NCI-H187 treated with DMSO at 0.1 percent for 48 hours (cell line): Measurements from ENCODE around the gene MAGI2.

Experiments
- DNase-seq: peaks from one replicate; lab custom pipeline; 2025; lab: John Stamatoyannopoulos, UW

MAGI2 gene

DNA sequence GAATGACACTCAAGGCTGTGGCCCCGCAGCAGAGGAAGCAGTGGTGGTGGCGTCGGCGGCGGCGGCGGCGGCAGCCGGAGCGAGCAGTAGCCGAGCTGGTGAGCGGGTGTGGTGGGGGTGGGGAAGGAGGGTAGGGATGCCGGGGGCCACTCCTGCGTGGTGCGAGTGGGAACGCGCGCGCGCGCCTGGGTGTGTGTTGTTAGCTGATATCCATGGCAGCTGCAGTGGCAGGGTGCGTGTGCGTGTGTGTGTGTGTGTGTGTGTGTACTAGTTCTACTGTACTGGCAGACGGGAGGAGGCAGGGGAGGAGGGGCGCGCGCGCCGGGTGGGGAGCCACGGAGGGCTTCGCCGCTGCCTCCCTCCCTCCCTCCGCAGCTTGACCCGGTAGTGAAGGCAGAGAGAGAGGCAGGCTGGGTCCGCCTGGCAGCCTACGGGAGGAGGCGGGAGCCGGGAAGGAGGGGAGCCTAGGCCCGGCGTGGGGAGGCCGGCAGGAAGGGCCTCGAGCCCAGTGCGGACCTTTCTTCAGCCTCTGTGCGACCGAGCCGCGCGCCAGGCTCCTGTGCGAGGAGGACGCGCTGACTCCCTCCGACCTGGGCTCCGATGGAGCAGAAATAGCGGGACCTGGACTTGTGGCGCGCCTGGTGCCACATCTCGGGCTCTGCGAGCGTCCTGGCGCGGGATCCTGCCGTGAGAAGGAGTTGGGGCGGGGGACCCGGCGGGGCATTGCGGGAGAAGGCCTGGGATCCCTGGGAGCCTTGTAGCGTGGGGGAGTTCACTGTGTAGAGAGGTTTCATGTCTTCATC, at the start of gene MAGI2:
TSS of gene MAGI2 (minus strand) at position 110 of the 803 bp plus-strand sequence. CDS start 347 bp downstream, outside the sequence.
- no peak for DNase-seq

DNA sequence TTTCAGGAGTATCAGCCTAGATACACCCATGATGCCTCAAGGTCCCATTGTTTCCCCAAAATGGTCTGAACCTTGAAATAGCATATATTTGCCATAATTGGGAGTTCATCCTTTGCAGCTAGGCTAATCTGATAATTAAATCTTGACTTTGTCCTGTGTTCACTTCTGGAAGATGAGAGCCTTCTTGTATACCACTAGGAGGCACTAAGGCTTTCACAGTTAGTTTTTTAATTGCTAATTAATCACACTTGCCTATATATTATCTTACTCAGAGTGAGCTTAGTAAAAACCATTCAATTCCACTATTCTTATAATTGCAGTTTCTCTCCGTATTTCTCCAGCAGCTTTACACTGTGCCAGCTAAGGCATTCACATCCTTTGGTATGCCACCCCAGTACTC, 48.7 kb upstream of the MAGI2 start:
- no peak for DNase-seq

DNA sequence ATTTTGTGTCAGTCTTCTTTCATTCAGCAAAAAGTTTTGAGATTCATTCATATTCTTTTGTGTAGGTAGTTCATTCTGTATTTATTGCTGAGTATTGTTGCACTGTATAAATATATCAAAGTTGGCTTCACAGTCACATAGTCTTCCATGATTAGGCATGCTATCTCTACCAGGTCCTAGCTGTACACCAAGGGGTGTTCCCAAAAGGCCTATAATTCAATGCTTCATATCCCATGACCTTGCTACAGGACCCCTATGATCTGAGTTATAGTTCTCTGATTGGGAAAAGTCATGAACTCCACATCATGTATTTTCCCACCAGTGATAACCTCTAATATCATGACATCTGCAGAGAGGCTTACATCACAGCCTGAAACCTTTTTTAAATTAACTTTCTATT, 47.3 kb upstream of the MAGI2 start:
- no peak for DNase-seq

DNA sequence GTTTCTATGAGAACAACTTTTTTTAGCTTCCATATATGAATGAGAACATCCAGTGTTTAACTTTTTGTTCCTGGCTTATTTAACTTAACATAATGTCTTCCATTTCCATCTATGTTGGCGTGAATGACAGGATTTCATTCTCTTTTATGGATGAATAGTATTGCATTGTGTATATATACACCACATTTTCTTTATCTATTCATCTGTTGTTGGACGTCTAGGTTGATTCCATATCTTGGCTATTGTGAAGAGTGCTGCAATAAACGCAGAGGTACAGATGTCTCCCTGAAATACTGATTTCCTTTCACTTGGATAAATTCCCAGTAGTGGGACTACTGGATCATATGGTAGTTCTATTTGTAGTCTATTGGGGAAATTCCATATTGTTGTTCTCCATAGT, 44.3 kb upstream of the MAGI2 start:
- no peak for DNase-seq

DNA sequence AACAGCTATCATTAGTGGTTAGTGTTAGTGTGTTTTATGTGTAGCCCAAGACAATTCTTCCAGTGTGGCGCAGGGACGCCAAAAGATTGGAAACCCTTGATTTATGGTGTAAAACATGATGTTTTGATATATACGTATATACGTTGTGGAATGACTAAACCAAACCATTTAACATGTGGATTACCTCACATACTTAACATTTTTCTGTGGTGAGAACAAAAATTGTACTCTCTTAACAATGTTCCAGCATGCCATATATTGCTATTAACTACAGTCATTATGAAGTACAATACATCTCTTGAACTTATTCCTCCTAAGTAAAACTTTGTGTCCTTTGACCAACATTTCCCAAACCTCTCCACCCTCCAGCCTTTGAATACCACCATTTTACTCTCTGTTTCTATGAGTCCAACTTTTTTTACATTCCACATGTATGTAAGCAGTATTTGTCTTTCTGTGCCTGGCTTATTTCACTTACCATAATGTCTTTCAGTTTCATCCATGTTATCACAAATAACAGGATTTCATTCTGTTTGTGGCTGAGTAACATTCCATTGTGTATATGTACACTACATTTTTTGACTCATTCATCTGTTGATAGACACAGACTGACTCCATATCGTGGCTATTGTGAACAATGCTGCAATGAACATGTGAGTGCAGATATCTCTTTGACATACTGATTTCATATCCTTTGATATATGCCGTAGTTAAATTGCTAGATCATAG, 42.2 kb upstream of the MAGI2 start:
- DNase-seq: no peak

DNA sequence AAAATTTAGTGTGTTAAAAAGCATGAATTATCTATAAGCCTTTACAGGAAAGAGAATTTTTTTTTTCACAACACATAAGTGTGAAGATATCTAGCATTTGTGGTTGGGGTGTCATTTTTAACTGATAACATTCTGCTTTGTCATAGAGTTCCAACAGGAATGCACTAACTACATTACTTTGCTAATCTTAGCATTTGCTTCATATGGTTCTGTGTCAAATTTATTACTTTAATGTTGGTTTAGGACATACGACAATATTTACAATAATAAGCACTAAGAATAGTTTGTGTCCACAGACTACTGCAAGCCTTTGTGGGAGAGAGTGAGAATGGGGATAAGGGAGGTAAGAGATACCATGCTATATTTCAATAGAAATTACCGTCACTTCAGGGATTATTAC, 40.6 kb upstream of the MAGI2 start:
- no peak for DNase-seq

DNA sequence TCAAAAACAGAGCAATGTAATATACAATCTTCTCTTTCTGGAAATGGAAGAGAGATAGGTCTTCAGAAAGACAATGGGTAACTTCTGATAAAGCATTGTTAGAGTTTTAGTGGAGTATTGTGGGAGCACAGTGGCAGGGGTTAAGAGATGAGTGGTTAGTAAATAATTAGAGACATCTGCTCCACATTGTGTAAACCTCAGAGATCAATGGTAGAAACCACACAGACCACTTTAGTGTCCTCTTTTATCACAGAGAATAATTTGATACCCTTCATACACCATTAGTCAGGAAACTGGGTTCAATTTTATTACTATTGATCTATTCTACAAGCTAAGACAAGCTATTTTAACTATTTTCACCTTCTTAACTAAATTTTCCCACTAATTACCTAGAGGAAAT, 35.9 kb upstream of the MAGI2 start:
- DNase-seq: no peak

DNA sequence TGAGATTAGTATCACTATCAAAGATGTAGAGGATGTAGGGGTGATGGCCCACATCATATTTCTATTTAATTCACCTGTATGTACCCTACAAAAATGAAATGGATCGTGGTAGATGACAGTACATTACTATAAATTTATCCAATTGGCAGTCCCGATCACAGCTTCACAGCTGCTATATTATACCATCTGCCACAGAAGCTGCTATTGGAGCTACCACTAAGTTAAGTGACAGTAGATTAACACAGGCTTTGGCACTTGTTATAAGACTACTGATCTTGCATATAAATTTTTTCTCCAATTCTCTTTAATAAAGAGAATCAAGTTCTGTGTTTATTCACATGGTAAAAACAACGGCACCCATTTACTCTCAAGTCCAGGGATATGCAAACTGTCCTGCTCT, 24.9 kb upstream of the MAGI2 start:
- no peak for DNase-seq

DNA sequence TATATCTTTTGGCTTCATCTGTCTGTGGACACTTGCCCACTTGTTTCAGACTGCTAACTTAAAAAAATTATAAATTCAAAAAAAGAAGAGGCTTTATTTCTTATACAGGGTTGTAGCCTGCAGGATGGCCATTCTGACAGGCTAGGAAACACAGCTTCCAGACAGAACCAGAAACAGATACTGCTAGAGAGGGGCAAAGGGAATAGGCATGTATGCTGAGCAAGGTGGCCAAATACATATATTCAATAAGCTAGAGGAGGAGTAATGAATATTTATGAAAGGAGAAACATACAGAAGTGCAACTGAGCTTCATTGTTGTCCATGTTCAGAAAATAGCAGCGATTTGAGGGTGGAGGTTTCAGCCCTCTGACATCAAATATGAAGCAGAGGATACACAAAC, 22.0 kb upstream of the MAGI2 start:
- no peak for DNase-seq

DNA sequence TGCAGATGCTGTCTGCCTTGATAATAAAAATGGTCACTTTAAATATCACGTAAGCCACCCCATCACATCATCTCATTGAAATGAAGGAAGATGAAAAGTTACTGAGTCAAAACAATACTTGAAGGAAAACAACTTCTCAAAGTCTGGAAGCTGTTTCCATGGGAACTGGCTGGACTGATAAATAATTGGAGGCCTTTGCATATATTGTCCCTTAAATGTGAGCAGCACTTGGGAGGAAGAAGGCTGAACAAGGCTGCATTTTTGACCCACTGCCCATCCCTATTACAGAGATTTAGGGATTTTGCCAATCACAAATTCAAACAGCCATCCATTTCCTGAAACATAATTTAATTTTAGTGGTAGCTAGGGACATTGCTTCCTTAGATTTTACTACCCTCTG, 18.2 kb upstream of the MAGI2 start:
- no peak for DNase-seq

DNA sequence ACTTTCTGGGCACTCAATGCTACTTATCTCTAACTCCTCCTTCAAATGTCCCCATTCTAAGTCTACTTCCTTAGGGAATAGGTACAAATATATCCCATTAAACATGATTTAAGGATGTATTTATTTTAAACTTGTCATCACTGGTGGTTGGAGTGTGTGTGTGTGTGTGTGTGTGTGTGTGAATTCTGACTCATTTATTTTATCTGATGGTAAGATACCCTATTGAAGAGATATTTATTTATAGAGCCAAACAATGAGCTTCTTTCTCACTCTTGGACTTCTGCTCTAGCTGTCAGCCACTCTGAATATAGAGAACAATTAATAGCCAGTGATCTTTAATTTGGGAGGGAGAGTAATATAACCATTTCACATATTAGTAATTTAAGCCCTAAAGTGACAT, 17.8 kb upstream of the MAGI2 start:
- no peak for DNase-seq

DNA sequence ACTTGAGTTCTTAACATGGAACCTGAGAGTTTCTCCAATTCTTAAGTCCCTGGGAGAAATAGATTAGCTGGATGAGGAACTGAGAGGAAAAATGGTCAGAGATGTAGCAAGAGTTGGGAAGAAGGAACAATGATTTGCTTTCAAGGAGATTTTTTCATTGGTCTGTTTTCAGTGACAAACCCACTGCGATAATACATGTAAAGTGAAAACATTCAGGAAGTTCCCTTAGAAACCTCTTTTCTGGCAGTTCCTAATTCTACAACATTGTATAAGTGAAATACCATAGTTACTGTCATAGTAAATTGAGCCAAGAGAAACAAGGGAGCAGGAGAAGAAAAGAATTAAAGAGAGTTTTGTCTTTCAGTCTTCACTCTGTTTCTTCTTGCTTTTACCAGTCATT, 12.1 kb upstream of the MAGI2 start:
- no peak for DNase-seq

DNA sequence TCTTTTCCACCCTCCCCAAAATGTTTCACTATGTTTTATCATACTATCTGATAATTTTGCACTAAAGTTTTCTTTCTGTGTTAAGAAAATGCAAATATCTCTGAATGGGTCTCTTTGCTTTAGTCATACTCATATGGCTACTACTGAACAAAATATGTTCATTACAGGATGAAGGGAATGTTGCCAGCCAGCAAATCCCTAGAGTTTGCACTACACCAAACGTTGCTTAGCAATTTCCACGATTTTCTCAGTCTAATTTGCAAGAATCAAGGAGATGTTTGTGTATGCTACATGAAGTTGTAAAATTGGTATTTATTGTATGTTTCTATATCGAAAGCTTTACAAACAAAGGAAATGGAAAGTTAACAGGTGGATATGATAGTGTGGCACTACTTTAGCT, 10.6 kb upstream of the MAGI2 start:
- DNase-seq: no peak

DNA sequence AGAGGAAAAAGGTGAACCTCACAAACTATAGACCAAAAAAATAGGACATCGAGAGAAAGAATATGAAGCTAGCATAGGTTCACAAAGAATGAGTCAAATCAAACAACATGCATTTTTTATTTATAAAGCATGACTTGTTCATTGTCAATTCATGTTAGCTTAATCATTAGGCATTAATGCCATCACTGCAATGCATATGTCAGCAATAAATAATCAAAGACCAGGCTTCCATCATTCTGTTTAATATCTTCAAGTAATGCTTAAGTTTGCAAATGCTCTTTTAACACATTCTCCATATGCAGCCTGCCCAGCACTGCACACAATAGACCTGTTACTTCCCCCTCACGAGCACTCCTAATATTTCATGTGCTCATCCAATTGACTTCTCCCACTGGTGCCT, 8.9 kb upstream of the MAGI2 start:
- DNase-seq: no peak

DNA sequence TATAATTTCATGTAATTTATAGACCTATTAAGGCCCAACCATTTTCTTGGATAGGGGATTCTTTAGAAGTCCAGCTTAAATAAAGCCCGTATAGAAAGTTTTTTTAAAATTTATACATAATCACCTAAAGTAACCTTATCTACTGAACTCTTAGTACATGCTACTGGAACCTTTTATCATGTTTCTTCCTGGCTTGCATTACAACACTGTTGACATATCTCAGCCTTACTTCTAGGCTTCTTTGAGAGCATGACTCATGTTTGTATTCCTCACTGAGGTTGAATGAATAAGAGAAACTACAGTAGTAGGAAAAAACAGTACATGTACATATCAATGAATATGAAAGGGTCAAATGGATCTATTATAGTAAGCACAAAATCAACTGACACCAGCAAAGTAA, 8.2 kb upstream of the MAGI2 start:
- DNase-seq: no peak

DNA sequence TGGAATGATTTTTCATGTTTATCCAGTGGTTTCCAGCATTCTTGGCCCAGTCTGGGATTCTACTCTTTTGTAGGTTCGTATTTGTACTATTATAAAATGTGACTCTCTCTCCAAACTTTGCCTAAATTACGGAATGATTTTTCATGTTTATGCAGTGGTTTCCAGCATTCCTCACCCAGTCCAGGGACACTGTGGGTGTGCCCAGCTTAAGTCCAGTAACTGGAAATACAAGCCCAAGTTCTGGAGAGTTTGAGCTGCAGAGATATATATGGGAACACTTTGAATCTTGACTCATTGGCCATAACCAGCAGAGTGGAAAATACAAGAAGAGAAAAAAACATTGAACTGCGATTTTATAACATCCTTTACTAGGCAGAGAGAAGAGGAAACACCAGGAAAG, 5.9 kb upstream of the MAGI2 start:
- DNase-seq: no peak

DNA sequence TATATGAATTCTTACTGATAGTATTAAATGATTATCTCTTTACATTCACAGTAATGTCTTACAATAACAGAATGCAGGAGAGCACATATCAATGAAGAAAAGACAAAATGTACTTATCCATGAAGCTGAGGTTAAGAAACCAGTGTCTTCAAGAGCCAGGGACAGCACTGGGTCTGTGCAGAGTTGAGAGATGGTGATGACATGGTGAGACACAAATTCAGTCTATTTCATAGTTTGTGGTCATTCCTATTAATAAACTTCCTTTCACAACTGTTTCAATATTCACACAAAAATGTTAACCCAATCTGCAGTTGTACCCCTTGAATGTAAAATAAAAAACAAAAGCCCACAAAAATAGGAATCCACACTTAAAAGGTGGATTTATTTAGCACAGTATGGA, 5.3 kb upstream of the MAGI2 start:
- DNase-seq: no peak

DNA sequence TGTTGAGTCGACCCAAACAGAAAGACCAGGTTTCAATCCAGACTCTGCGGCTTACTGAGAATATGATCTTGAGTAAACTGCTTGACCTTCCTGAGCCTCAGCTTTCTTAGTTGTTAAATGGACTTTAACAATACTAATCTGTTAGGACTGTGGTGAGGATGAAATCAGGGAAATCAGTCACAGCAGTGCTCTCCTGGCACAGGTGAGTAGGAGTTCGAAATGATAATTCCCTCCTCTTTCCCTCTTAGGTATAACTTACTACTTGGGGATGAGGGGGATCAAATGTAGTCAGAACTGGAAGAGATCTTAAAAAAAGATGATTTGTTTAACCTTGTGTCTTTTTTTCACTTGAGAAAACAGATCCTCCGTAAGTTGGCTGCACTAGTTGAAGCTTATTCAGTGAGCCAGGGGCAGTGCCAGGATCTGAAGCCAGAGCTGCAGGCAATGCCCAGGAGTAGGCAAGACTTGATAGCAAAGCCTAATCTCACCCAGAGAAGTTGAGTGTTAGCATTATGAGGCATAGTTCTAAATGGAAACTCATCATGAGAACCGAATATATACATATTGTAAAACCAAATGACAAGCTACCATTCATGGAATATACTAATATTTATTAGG, 1.8 kb upstream of the MAGI2 start:
- DNase-seq: no peak

DNA sequence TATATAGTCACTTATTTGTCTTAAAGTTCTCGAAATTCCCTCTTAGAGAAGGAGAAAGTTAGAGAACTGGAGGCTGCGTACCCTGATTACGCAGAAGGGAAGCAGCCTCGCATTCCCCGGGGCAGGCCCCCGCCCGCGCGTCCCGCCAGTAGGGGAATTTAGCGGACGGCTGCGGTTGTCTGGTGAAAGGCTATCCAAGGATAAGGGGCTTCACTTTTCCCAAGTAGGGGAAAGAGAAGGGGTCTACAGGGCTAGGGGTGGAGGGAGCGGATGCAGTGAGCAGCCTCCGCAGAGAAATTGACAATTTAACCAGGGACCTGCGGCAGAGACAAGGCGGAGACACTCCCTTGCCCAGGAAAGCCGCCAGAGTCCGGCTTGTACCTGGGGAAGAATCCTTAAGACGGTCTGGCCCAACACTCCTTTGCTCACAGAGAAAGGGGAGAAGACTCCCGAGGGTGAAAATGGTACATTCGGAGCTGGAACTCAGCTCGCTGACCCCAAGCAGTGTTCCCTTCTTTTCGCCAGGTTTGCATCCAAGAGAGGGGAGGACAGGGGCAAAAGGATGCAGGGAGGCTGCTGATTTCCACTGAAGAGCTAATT, 994 bp upstream of the MAGI2 start:
- DNase-seq: no peak

DNA sequence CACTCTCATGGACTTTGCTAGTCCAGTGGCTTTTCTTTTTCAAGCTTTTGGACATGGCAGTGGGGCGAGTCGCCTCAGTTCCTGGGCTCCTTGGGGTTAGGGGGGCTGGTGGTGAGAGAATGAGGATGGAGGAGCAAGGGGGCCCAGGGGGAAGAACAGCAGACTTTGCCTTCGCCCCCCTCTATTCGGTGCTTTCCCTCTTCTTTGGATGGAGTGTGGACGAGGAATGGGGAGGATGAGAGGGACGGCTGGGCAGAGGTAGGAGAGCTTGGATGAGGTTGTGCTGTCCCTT, 255 bp downstream of the MAGI2 start:
- DNase-seq: no peak

DNA sequence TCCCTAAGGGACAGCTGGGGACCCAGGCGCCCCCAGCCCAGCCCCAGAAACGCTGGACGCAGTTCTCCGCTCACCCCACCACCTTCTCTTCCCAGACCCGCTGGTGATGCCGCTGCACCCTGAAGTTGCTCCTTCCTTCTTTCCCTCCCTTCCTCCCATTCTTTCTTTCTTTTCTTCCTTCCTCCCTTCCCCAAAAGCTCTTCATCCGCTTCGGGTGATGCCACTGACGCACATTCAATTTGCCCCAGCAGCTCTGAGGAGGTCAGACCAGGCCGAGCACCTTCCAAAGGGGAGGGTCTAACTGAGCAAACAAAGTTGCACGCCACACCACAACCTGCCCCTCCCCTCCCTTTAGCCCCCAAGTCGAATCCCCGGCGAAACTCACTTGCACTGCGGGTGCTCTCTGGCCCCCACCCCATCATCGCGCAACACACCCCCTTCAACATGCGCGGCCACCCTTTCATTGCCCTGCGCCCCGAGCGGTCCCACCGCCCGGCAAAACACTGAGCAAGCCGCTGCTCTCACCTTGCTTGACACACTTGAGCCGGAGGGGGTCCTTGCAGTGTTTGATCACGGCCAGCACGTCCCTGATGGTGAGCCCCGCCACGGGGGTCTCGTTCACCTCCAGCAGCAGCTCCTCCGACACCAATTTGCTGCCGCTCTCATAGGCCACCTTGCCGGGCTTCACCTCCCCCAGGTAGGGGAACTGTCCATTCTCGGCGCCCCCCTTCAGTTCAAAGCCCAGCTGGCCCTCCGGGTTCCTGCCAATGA, 787 bp downstream of the MAGI2 start:
- no peak for DNase-seq

DNA sequence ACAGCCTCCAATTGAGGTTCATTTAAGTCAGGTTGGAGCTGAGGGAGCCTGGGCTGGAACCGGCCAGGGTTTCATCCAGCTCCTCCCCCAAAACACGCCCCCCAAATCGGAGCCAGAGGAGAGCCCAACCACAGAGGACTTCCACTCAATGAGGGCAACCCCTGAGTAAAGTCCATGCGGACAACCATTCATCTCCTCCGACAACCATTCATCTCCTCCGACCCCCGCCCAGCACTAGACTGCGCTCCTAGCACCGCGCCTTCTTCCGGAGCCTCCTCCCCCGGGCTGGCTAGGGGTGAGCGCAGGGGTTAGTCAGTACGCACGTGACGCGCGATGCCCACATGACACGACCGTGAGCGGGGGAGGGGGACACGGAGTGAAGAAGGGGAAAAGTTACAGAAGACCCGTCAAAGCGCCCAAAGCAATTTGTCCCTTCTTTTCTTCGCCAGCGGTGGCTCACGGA, 1.4 kb downstream of the MAGI2 start:
- DNase-seq: no peak
